GM12874 (cell line): Measurements from ENCODE around the gene HAAO.

Experiments used
- CTCF ChIP-seq: IDR thresholded peaks from 2 replicates; pipeline ENCODE4 v1.5.1; 2011; ENCODE audit warnings: low read depth, mild to moderate bottlenecking, control low read depth, low read length, moderate library complexity; ENCODE audit not compliant: insufficient read depth

The HAAO gene

GRCh38 chr2:42769583-42770287 is 22.6 kb downstream of the HAAO start:
- TF ChIP-seq CTCF: no peak

- TF ChIP-seq CTCF: no peak
Observed at GRCh38 chr2:42768706-42769256, 23.6 kb downstream of the HAAO start.

- TF ChIP-seq CTCF: no peak
Observed at GRCh38 chr2:42767899-42768705, 24.3 kb downstream of the HAAO start.

GRCh38 chr2:42767080-42767898 is 25.1 kb downstream of the HAAO start:
- no peak for TF ChIP-seq CTCF

GRCh38 chr2:42765686-42766085 is 26.7 kb downstream of the HAAO start:
- TF ChIP-seq CTCF: no peak

- no peak for TF ChIP-seq CTCF
Observed at GRCh38 chr2:42764901-42765300, 27.5 kb downstream of the HAAO start.

- TF ChIP-seq CTCF: no peak
Observed at GRCh38 chr2:42764096-42764495, 28.3 kb downstream of the HAAO start, which contains the start of gene OXER1. TSS of gene OXER1 (minus strand) at chr2:42764135. CDS start at chr2:42764062, 73 bp downstream.
